GM12892 (cell line): Measurements from ENCODE around the gene SNORC.

Experiments
- POLR2A ChIP-seq: IDR thresholded peaks from 2 replicates; pipeline ENCODE4 v1.6.1; 2011; ENCODE audit warnings: low read depth, low read length, control low read depth
- POLR2AphosphoS5 ChIP-seq: IDR thresholded peaks from 2 replicates; pipeline ENCODE4 v1.6.1; 2011; ENCODE audit warnings: low read depth, low read length, control low read depth
- TAF1 ChIP-seq: IDR thresholded peaks from 2 replicates; pipeline ENCODE4 v1.6.1; 2011; ENCODE audit warnings: low read depth, mild to moderate bottlenecking, control low read depth, low read length, borderline replicate concordance

- TF ChIP-seq POLR2A (no peak), TAF1 (no peak), POLR2AphosphoS5 (no peak)
These were observed 33.9 kb downstream of the SNORC start for GRCh38 chr2:232903989-232904388.
